T47D (cell line): ENCODE results near the gene AREG.
A peak's percentile ranks its signal among the peaks of the same experiment; 100 is the strongest.
"Not testable (repeated sequence)": the region's sequence is repeated elsewhere in the genome, so short reads cannot be mapped to it uniquely, and the experiment has no call there.

Experiments used
- DNase-seq, 2 experiments: peaks; one replicate each; pipeline versions ENCODE4 v3.0.0 to v3.0.0-alpha.2; 2011 to 2012; ENCODE audit warnings: low read depth in 1 of 2, low spot score in 1 of 2
- JUND ChIP-seq: IDR thresholded peaks from 2 replicates; pipeline ENCODE4 v1.6.1; 2012; ENCODE audit warnings: low read depth
- in situ Hi-C: cut with HindIII; loops from 2 replicates; pipeline ENCODE4 v1.10.0; 2016; ENCODE audit warnings: low sequenced_read_pairs, low pct_unique_long_range_greater_than_20kb

AREG gene, protein sequence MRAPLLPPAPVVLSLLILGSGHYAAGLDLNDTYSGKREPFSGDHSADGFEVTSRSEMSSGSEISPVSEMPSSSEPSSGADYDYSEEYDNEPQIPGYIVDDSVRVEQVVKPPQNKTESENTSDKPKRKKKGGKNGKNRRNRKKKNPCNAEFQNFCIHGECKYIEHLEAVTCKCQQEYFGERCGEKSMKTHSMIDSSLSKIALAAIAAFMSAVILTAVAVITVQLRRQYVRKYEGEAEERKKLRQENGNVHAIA

GRCh38 chr4:74444891-74445642, at the start of gene AREG:
AREG (plus strand) TSS chr4:74445136; CDS start chr4:74445346, 210 bp downstream.
- DNase-seq = peak; percentile 71 to 92
- TF ChIP-seq JUND = no peak
- in situ Hi-C loops = no loop called here

- TF ChIP-seq JUND = no peak
- DNase-seq = no peak
- in situ Hi-C loops = loop anchor here (25.0 kb wide), 1 partner anchor 217 kb away; no protein-coding TSS in a partner anchor
These were observed 49.3 kb upstream of the AREG start for GRCh38 chr4:74395633-74396032.

- in situ Hi-C loops = loop anchor here (25.0 kb wide), 1 partner anchor 214 kb away; no protein-coding TSS in a partner anchor
- TF ChIP-seq JUND = no peak
- DNase-seq = no peak
These were observed 47.0 kb upstream of the AREG start for GRCh38 chr4:74397748-74398426.

GRCh38 chr4:74398894-74399589, 45.9 kb upstream of the AREG start:
- in situ Hi-C loops = loop anchor here (25.0 kb wide), 1 partner anchor 213 kb away; no protein-coding TSS in a partner anchor
- DNase-seq = not testable (repeated sequence)

- DNase-seq = no peak
- TF ChIP-seq JUND = no peak
- in situ Hi-C loops = no loop called here
These were observed 44.5 kb upstream of the AREG start for GRCh38 chr4:74400395-74400794.

GRCh38 chr4:74402692-74403456, 42.1 kb upstream of the AREG start:
- no peak for DNase-seq
- no peak for TF ChIP-seq JUND
- in situ Hi-C loops = no loop called here

DNA sequence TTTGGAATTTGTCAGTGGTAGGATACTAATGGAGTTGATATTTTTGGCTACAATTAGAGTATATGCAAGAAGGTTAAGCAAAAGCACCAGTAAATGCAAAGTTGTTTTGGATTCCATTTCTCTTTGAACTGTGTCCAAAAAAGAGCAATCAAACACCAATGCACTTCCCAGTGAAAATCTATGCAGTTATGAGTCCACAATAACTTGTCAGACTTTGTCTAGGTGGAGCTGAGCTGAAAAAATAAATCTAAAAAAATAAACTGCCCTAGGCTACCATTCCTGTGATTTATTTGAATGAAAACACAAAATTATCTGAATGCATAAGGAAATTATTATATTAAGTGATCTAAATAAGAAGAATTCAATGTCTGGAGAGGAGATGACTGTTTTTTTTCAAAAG, 37.0 kb upstream of the AREG start:
- in situ Hi-C loops = no loop called here
- TF ChIP-seq JUND = no peak
- DNase-seq = no peak

DNA sequence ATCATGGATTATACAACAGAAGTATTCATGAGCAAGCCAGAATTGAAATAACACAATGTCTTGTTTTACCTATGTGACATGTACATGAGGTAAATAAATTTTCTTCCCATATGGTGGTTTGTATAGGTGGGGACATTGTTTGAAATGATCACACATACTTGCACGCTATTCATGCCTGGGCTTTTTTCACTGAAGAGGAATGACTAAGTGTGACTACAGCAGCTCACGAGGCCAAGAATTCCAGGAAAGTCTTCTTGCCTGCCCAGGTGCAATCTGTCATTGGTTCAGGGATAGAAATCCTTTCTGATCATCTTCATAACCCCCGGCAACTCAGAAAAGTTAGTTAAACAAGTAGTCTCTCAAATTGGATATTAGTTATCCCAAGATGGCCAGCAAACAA, 36.3 kb upstream of the AREG start:
- TF ChIP-seq JUND = no peak
- in situ Hi-C loops = no loop called here
- no peak for DNase-seq

- in situ Hi-C loops = no loop called here
- TF ChIP-seq JUND = no peak
- peak in 1 of 2 experiments; percentile 36 for DNase-seq
These were observed 34.7 kb upstream of the AREG start for GRCh38 chr4:74410272-74410671.

- DNase-seq = no peak
- in situ Hi-C loops = no loop called here
- no peak for TF ChIP-seq JUND
These were observed 32.7 kb upstream of the AREG start for GRCh38 chr4:74412225-74412624.

DNA sequence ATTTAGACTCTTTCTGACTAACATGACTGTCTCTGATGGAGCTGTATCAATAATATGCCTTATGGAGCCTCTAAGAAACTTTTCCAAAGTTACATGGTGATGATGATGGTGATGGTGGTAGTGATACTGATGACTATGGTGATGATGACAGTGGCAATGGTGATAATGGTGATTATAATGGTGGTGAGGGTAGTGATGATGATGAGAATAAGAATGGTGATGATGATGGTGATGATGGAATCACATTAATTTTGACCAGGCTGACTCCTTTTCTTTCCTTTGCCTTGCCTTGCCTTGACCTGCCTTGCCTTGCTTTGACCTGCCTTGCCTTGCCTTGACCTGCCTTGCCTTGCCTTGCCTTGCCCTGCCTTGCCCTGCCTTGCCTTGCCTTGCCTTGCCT, 31.7 kb upstream of the AREG start:
- DNase-seq = no peak
- in situ Hi-C loops = no loop called here
- no peak for TF ChIP-seq JUND

DNA sequence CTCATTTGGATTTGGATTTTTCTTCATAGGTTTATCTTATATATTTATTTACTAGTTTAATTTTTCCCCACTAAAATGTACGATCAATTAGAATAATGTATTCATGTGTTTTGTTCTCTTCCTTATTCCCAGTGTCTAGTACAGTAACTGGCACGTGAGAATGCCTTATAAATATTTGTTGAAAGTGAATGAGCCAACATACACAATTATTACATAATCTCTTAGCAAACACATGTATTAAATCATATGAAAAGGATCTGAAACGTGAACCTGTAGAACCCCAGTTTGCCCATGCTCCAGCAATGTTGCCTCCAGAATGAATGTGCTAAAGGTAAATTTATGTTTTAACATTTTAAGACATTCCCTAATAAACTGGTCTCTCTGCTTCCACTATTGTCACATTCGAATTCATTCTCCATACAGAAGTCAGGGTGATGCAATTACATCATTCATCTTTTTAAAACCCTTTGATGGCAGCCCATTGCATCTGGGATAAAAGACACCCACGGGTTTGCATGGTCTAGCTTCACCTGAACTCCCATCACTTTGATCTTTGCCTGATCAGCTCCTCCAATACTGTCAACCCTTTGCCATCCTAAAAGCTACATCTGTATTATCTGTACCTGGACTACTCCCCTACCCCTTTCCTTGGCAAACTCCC, 30.7 kb upstream of the AREG start:
- in situ Hi-C loops = no loop called here
- DNase-seq = peak in 1 of 2 experiments; percentile 24
- no peak for TF ChIP-seq JUND
